ENCODE data around the gene CDR2.

GRCh38 chr16:22326369-22326652, 48.1 kb downstream of the CDR2 start:
- no peak for TF ChIP-seq CTCF (IDR thresholded peaks at IDR 0.05; ENCODE audit: insufficient read depth, low read length, poor library complexity, severe bottlenecking)
- TF ChIP-seq EZH2phosphoT487 (conservative IDR thresholded peaks at IDR 0.05; ENCODE audit: low read length): no peak
